Measurements from ENCODE around the gene TAS1R1. TPM values are rescaled to one million over a fixed set of nuclear protein-coding genes. Genes with fewer than 3 reads are reported as not detected.

The TAS1R1 gene
- total RNA-seq, 3 donors from 2014 or later, result 0.16 TPM; not detected in 2

GRCh38 chr1:6534248-6534822 lies 20.8 kb upstream of the TAS1R1 start:
- no peak overlapping the region for H3K4me3 ChIP-seq
- no peaks in the 10 kb centered on the region for H3K27me3 ChIP-seq
- DNase-seq (ENCODE audit: low spot score in 2 of 2), result no peak
- H3K36me3 ChIP-seq, result no peaks in the 10 kb centered on the region
- intact Hi-C loops (cut with DNase I; ENCODE audit: low total_unique reads), result loop anchor here (10.0 kb wide), 1 partner anchor 50 kb away; no protein-coding TSS in a partner anchor
- TF ChIP-seq CTCF (IDR thresholded peaks at IDR 0.05) (no peak), POLR2AphosphoS5 (IDR thresholded peaks at IDR 0.05) (no peak), POLR2A (IDR thresholded peaks at IDR 0.05) (no peak)
- no peaks in the 10 kb centered on the region for H3K9me3 ChIP-seq
- H3K27ac ChIP-seq, result no peak overlapping the region
- H3K4me1 ChIP-seq, result no peaks in the 10 kb centered on the region

GRCh38 chr1:6535214-6535613 lies 19.9 kb upstream of the TAS1R1 start:
- Histone ChIP-seq H3K9me3 (no peaks in the 10 kb centered on the region), H3K27ac (no peak overlapping the region), H3K4me1 (no peaks in the 10 kb centered on the region), H3K36me3 (no peaks in the 10 kb centered on the region), H3K4me3 (no peak overlapping the region), H3K27me3 (no peaks in the 10 kb centered on the region)
- no peak for DNase-seq (ENCODE audit: low spot score in 2 of 2)
- intact Hi-C loops (cut with DNase I; ENCODE audit: low total_unique reads), result loop anchor here (10.0 kb wide), 1 partner anchor 50 kb away; no protein-coding TSS in a partner anchor
- TF ChIP-seq POLR2AphosphoS5 (IDR thresholded peaks at IDR 0.05) (no peak), CTCF (IDR thresholded peaks at IDR 0.05) (no peak), POLR2A (IDR thresholded peaks at IDR 0.05) (no peak)

GRCh38 chr1:6536291-6536690 lies 18.8 kb upstream of the TAS1R1 start:
- no peaks in the 10 kb centered on the region for H3K36me3 ChIP-seq
- no peaks in the 10 kb centered on the region for H3K4me1 ChIP-seq
- DNase-seq (ENCODE audit: low spot score in 2 of 2), result no peak
- H3K27ac ChIP-seq, result no peak overlapping the region
- TF ChIP-seq POLR2AphosphoS5 (IDR thresholded peaks at IDR 0.05) (no peak), CTCF (IDR thresholded peaks at IDR 0.05) (no peak), POLR2A (IDR thresholded peaks at IDR 0.05) (no peak)
- H3K4me3 ChIP-seq, result no peak overlapping the region
- intact Hi-C loops (cut with DNase I; ENCODE audit: low total_unique reads), result loop anchor here (10.0 kb wide), 1 partner anchor 51 kb away; no protein-coding TSS in a partner anchor
- no peaks in the 10 kb centered on the region for H3K27me3 ChIP-seq
- H3K9me3 ChIP-seq, result no peaks in the 10 kb centered on the region

GRCh38 chr1:6538956-6539355 lies 16.2 kb upstream of the TAS1R1 start:
- intact Hi-C loops (cut with DNase I; ENCODE audit: low total_unique reads), result loop anchor here (10.0 kb wide), 1 partner anchor 54 kb away; no protein-coding TSS in a partner anchor
- no peaks in the 10 kb centered on the region for H3K27me3 ChIP-seq
- no peaks in the 10 kb centered on the region for H3K4me1 ChIP-seq
- TF ChIP-seq POLR2AphosphoS5 (IDR thresholded peaks at IDR 0.05) (no peak), CTCF (IDR thresholded peaks at IDR 0.05) (no peak), POLR2A (IDR thresholded peaks at IDR 0.05) (no peak)
- H3K9me3 ChIP-seq, result no peaks in the 10 kb centered on the region
- H3K27ac ChIP-seq, result no peak overlapping the region
- H3K4me3 ChIP-seq, result no peak overlapping the region
- H3K36me3 ChIP-seq, result no peaks in the 10 kb centered on the region
- DNase-seq (ENCODE audit: low spot score in 2 of 2), result no peak

- Histone ChIP-seq H3K27me3 (no peaks in the 10 kb centered on the region), H3K4me3 (no peak overlapping the region), H3K9me3 (no peaks in the 10 kb centered on the region), H3K4me1 (no peaks in the 10 kb centered on the region), H3K27ac (no peak overlapping the region), H3K36me3 (no peaks in the 10 kb centered on the region)
- no peak for TF ChIP-seq POLR2AphosphoS5 (IDR thresholded peaks at IDR 0.05)
- intact Hi-C loops (cut with DNase I; ENCODE audit: low total_unique reads), result no loop called here
- no peak for DNase-seq (ENCODE audit: low spot score in 2 of 2)
These were observed 10.3 kb upstream of the TAS1R1 start for GRCh38 chr1:6544831-6545230.

Data from breast epithelium (tissue), 4 donors.